Measurements from ENCODE around the gene TBC1D1. TPM values are rescaled to one million over a fixed set of nuclear protein-coding genes. Genes with fewer than 3 reads are reported as not detected.

Gene TBC1D1
- polyA plus RNA-seq, 1 experiment = 50.7 TPM

DNA sequence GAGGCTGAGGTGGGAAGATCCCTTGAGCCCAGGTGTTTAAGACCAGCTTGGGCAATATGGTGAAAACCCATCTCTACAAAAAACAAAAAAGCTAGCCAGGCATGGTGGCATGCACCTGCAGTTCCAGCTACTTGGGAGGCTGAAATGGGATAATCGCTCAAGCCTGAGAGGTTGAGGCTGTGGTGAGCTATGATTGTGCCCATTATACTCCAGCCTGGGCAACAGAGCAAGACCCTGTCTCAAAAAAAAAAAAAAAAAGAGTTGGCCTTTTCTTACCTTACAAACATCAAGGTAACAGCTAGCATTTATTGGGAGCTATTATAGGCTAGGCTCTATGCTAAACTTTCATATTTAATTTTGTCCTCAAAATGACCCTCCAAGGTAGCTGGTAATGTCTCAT lies 112.7 kb downstream of the TBC1D1 start:
- ChIA-PET CTCF (interaction anchor here (0.7 to 0.9 kb wide), 3 partner anchors 32 to 89 kb away, joined by 3 to 6 read pairs (median 3); no protein-coding TSS in a partner anchor), POLR2A (no interaction called here)
- H3K27ac ChIP-seq (ENCODE audit: low read depth, low read length) = no peak overlapping the region
- no peak for DNase-seq (ENCODE audit: low read depth, low spot score)
- TF ChIP-seq, protein P1, sequence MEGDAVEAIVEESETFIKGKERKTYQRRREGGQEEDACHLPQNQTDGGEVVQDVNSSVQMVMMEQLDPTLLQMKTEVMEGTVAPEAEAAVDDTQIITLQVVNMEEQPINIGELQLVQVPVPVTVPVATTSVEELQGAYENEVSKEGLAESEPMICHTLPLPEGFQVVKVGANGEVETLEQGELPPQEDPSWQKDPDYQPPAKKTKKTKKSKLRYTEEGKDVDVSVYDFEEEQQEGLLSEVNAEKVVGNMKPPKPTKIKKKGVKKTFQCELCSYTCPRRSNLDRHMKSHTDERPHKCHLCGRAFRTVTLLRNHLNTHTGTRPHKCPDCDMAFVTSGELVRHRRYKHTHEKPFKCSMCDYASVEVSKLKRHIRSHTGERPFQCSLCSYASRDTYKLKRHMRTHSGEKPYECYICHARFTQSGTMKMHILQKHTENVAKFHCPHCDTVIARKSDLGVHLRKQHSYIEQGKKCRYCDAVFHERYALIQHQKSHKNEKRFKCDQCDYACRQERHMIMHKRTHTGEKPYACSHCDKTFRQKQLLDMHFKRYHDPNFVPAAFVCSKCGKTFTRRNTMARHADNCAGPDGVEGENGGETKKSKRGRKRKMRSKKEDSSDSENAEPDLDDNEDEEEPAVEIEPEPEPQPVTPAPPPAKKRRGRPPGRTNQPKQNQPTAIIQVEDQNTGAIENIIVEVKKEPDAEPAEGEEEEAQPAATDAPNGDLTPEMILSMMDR (IDR thresholded peaks at IDR 0.05; ENCODE audit: low read depth, low read length) = no peak
- no peaks in the 10 kb centered on the region for H3K27me3 ChIP-seq (ENCODE audit: control insufficient read depth, insufficient read depth, low read length)
- no peaks in the 10 kb centered on the region for H3K9me3 ChIP-seq (ENCODE audit: control insufficient read depth, insufficient read depth, low read length)
- H3K4me3 ChIP-seq (ENCODE audit: low read depth, low read length) = no peak overlapping the region

DNA sequence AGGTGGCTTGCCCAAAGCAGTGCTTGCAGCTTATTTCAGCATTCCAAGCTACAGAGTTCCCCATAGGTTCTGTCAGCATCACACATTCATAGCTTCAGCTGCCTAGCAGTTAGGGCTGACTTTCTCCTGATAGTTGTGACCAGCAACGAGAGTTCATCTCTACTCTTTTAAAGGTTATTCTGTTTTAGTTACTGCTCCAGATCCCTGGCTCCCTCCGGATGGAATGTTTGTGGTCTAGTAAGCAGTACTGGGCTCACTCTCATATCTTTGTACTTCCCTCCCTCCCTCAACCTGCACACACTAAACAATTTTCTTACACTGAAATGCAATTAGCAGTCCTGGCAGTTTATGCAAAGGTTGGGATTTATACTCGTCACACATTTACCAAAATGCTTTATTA lies 113.2 kb downstream of the TBC1D1 start:
- no peak for DNase-seq (ENCODE audit: low read depth, low spot score)
- Histone ChIP-seq H3K9me3 (ENCODE audit: control insufficient read depth, insufficient read depth, low read length) (no peaks in the 10 kb centered on the region), H3K27ac (ENCODE audit: low read depth, low read length) (no peak overlapping the region), H3K4me3 (ENCODE audit: low read depth, low read length) (no peak overlapping the region), H3K27me3 (ENCODE audit: control insufficient read depth, insufficient read depth, low read length) (no peaks in the 10 kb centered on the region)
- ChIA-PET POLR2A (no interaction called here), CTCF (interaction anchor here (0.7 kb wide), 2 partner anchors 31 to 89 kb away, joined by 3 read pairs; no protein-coding TSS in a partner anchor)
- TF ChIP-seq, protein P1 (IDR thresholded peaks at IDR 0.05; ENCODE audit: low read depth, low read length) = no peak

DNA sequence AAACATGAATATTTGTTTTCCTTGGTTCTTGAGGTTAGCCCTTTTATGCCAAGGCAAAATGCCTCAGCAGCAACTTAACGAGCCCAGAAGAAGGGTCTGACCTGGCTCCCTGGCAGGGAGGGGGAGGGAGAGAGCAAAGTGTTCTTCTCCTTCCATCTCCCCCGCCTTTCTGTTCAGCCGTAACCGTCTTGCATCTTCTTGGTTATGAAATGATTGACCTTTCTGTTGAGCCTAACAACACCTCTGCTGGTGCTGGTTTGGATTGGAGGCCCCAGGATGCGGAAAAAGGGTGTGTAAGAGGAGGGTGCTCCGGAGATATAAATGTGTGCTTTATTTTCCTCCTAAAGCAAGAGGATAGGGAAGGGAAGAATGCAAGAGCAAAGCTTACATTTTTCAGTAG lies 114.0 kb downstream of the TBC1D1 start:
- Histone ChIP-seq H3K27me3 (ENCODE audit: control insufficient read depth, insufficient read depth, low read length) (no peaks in the 10 kb centered on the region), H3K9me3 (ENCODE audit: control insufficient read depth, insufficient read depth, low read length) (no peaks in the 10 kb centered on the region), H3K27ac (ENCODE audit: low read depth, low read length) (no peak overlapping the region), H3K4me3 (ENCODE audit: low read depth, low read length) (no peak overlapping the region)
- CTCF ChIA-PET = no interaction called here
- POLR2A ChIA-PET = interaction anchor here (1.1 kb wide), 1 partner anchor 315 kb away, joined by 3 read pairs; no protein-coding TSS in a partner anchor
- DNase-seq (ENCODE audit: low read depth, low spot score) = no peak
- TF ChIP-seq, protein P1 (IDR thresholded peaks at IDR 0.05; ENCODE audit: low read depth, low read length) = no peak

DNA sequence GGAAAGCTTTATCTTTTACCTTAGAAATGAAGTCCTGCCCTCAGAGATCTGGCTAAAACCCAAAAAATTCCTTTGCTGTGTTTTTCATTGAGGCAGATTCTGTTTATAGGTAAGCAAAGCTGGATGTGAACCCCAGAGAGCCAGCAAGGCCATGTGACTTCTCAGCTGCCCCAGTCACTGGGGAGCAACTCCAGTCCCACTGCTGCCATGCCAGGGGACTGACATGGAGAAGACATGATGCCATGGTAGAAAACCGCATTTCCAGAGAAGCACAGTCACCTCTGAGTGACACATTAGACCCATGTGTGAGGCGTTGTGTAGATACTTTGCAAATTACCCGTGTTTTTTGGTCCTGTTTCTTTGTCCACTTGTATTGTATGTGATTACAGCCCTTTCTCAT lies 114.8 kb downstream of the TBC1D1 start:
- Histone ChIP-seq H3K27me3 (ENCODE audit: control insufficient read depth, insufficient read depth, low read length) (no peaks in the 10 kb centered on the region), H3K9me3 (ENCODE audit: control insufficient read depth, insufficient read depth, low read length) (no peaks in the 10 kb centered on the region), H3K4me3 (ENCODE audit: low read depth, low read length) (no peak overlapping the region), H3K27ac (ENCODE audit: low read depth, low read length) (peak overlapping the region; percentile 34)
- TF ChIP-seq, protein P1 (IDR thresholded peaks at IDR 0.05; ENCODE audit: low read depth, low read length) = no peak
- ChIA-PET POLR2A (interaction anchor here (1.1 kb wide), 1 partner anchor 314 kb away, joined by 3 read pairs; no protein-coding TSS in a partner anchor), CTCF (interaction anchor here (0.6 to 1.0 kb wide), 2 partner anchors 35 to 1315 kb away, joined by 3 to 4 read pairs; no protein-coding TSS in a partner anchor)
- no peak for DNase-seq (ENCODE audit: low read depth, low spot score)

DNA sequence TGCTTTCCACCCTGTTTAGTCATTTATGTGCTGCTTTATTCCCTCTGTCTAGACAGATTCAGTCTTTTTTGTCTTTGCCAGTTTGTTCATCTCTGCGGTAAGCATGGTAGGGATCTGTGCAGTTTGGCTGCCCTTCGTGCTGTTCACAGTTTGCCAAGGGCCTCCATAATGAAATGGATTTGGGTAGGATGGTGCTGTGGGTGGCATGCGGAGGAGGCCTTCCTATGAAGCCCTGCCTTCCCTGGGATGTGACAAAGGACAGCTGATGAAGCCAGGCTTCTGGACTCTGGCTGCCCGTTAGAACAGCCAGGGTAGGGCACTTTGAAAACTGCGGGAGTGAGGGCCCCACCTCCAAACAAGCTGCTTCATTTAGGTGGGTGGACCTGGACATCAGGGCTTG lies 116.8 kb downstream of the TBC1D1 start:
- Histone ChIP-seq H3K4me3 (ENCODE audit: low read depth, low read length) (no peak overlapping the region), H3K27me3 (ENCODE audit: control insufficient read depth, insufficient read depth, low read length) (no peaks in the 10 kb centered on the region), H3K9me3 (ENCODE audit: control insufficient read depth, insufficient read depth, low read length) (no peaks in the 10 kb centered on the region), H3K27ac (ENCODE audit: low read depth, low read length) (no peak overlapping the region)
- POLR2A ChIA-PET = no interaction called here
- CTCF ChIA-PET = interaction anchor here (0.6 kb wide), 2 partner anchors 16 to 41 kb away, joined by 3 to 4 read pairs; no protein-coding TSS in a partner anchor
- no peak for DNase-seq (ENCODE audit: low read depth, low spot score)
- TF ChIP-seq, protein P1 (IDR thresholded peaks at IDR 0.05; ENCODE audit: low read depth, low read length) = no peak

Measured in AG04450 (cell line).